Activated naive CD8-positive, alpha-beta T cell (primary cell): ENCODE measurements around the gene RBPJL.

Experiments
- H3K27ac Mint-ChIP-seq: one replicate; pipeline ENCODE4 v1.8.0; 2021; ENCODE audit warnings: mixed read lengths
- H3K27me3 Mint-ChIP-seq: one replicate; pipeline ENCODE4 v1.8.0; 2021; ENCODE audit warnings: mixed read lengths
- H3K36me3 Mint-ChIP-seq: one replicate; pipeline ENCODE4 v1.8.0; 2021; ENCODE audit warnings: mixed read lengths
- H3K4me1 Mint-ChIP-seq: one replicate; pipeline ENCODE4 v1.8.0; 2021; ENCODE audit warnings: low read depth, mixed read lengths
- H3K4me3 Mint-ChIP-seq: one replicate; pipeline ENCODE4 v1.8.0; 2021; ENCODE audit warnings: mild to moderate bottlenecking, mixed read lengths
- H3K9me3 Mint-ChIP-seq: one replicate; pipeline ENCODE4 v1.8.0; 2021; ENCODE audit warnings: low read depth, mixed read lengths

RBPJL gene

DNA sequence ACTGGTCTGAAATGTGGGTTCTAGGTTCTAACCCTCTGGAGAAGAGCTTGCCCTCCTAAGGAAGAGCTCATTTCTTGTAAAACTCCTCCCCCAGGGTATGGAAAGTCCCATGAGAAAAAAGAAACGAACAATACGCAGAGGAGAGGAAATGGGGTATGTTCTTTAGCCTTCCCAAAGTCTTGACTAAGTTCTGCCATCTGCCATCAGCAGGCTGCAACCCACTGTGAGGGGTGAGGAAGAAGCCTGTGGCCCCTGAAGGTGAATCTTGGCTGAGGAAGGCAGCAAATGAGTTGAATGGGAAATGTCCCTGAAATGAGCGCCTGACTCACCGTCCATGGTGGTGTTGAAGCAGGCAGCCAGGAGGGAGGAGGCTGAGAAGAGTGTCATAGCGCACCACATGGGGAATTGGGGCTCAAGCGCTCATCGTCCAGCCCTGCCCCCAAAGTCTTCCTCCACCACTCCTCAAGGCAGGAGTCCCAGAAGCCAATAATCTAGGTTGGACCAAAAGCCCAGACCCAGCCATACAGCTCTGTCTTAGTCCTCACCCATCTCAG lies 11.8 kb downstream of the RBPJL start:
- Mint-ChIP-seq H3K27me3 (peaks cover 17% of the 10 kb centered on the region), H3K4me1 (peaks cover 32% of the 10 kb centered on the region), H3K9me3 (no peaks in the 10 kb centered on the region), H3K27ac (no peak overlapping the region), H3K4me3 (no peak overlapping the region), H3K36me3 (no peaks in the 10 kb centered on the region)

DNA sequence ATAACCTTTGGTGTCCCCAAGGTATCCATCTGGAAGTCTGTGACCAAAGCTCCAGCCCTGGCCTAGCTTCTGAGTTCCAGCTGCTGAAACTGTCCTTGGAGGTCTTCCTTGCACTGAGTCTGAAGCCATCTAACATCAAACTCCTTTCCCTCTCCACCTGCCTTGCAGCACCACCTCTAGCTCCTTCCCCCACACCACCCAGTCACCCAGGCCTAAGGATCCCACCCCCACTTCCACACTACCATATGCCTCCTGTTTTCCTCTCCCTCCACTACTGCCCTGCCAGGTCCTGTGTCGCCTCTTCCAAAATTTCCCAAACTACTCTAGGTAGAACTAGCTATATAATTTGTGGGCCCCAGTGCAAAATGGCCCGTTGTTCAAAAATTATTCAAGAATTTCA lies 12.3 kb downstream of the RBPJL start:
- H3K4me1 Mint-ChIP-seq = peaks cover 32% of the 10 kb centered on the region
- no peak overlapping the region for H3K27ac Mint-ChIP-seq
- H3K36me3 Mint-ChIP-seq = no peaks in the 10 kb centered on the region
- peak overlapping the region; percentile 17 for H3K4me3 Mint-ChIP-seq
- peaks cover 14% of the 10 kb centered on the region for H3K27me3 Mint-ChIP-seq
- no peaks in the 10 kb centered on the region for H3K9me3 Mint-ChIP-seq

DNA sequence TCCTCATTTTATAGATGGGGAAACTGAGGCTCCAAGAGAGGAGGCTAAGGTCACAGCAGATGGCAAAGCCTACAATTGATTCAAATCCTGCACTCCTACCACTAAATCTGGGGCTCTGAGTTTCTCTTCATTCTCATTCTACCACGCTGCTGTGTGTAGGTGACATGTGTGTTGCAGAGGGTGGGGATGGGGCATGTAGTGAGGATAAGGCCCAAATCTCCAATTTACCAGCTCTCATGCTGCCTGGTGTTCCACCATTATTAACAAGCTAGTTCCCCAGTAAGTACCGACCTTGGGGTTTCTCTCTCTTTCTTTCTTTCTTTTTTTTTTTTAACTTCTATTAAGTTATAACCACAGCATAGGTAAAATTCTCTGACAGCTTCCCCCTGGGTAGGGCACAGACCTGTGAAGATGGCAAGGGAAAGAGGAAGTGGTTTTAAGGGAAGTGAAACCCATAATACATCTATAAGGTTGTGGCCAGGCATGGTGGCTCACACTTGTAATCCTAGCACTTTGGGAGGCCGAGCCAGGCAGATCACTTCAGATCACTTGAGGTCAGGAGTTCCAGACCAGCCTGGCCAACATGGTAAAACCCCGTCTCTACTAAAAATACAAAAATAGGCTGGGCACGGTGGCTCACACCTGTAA lies 14.4 kb downstream of the RBPJL start:
- H3K27me3 Mint-ChIP-seq = peaks cover 3% of the 10 kb centered on the region
- no peaks in the 10 kb centered on the region for H3K36me3 Mint-ChIP-seq
- no peak overlapping the region for H3K4me3 Mint-ChIP-seq
- H3K27ac Mint-ChIP-seq = no peak overlapping the region
- peaks cover 28% of the 10 kb centered on the region for H3K4me1 Mint-ChIP-seq
- no peaks in the 10 kb centered on the region for H3K9me3 Mint-ChIP-seq

DNA sequence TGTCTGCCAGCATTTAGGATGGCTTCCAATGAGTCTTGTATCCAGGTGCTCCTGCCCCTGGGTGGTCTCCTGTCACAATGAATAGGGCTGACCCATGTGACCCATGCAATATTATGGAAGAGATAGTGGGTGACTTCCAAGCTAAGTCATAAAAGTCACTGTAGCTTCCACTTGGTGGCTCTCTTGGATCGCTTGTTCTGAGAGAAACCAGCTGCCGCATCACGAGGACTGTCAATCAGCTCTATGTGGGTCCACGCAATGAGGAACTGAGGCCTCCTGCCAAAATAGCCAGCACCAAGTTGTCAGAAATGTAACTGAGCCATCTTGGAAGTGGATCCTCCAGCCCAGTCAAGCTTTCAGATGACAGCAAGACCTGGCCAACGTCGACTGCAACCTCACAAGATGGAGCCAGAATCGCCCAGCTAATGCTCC lies 16.3 kb downstream of the RBPJL start:
- H3K9me3 Mint-ChIP-seq = no peaks in the 10 kb centered on the region
- peaks cover 25% of the 10 kb centered on the region for H3K4me1 Mint-ChIP-seq
- no peak overlapping the region for H3K4me3 Mint-ChIP-seq
- no peak overlapping the region for H3K27ac Mint-ChIP-seq
- H3K27me3 Mint-ChIP-seq = no peaks in the 10 kb centered on the region
- H3K36me3 Mint-ChIP-seq = no peaks in the 10 kb centered on the region

DNA sequence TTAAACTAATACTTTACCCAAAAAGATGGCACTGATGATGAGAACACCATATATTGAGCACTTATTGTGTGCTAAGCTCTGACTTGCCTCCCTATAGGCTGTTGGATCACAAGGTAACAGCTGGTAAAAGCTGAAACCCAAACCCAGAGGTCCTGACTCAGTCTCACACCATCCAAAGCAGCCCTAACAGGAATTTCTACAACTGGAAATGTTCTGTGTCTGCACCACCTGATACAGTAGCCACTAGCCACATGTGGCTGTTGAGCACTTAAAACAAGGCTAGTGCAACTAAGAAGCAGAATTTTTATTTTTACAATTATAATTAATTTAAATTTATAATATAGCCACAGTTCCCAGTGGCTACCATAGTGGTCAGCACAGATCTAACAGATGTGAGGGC lies 17.1 kb downstream of the RBPJL start:
- Mint-ChIP-seq H3K4me1 (peaks cover 19% of the 10 kb centered on the region), H3K27ac (no peak overlapping the region), H3K36me3 (no peaks in the 10 kb centered on the region), H3K4me3 (no peak overlapping the region), H3K9me3 (no peaks in the 10 kb centered on the region), H3K27me3 (no peaks in the 10 kb centered on the region)

DNA sequence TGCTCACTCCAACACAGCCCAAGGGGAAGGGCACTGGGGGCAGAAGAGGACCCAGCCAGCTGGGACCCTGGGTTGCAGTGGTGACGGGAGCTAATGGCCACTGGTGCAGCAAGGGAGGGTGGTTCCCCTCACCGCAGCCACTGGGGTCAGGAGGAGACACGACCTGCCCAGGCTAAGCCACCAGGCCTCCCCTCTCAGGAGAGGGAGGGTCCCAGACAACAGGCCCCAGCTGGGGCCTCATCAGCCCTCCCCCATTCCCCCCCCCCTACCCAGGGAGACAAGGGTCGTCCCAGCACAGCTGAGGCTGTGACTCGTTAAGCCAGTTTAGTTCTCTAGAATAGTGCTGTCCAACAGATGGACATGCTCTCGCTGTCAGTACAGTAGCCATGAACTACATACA lies 18.7 kb downstream of the RBPJL start:
- H3K27me3 Mint-ChIP-seq = no peaks in the 10 kb centered on the region
- no peak overlapping the region for H3K4me3 Mint-ChIP-seq
- no peak overlapping the region for H3K27ac Mint-ChIP-seq
- H3K4me1 Mint-ChIP-seq = peaks cover 9% of the 10 kb centered on the region
- H3K36me3 Mint-ChIP-seq = no peaks in the 10 kb centered on the region
- H3K9me3 Mint-ChIP-seq = no peaks in the 10 kb centered on the region

DNA sequence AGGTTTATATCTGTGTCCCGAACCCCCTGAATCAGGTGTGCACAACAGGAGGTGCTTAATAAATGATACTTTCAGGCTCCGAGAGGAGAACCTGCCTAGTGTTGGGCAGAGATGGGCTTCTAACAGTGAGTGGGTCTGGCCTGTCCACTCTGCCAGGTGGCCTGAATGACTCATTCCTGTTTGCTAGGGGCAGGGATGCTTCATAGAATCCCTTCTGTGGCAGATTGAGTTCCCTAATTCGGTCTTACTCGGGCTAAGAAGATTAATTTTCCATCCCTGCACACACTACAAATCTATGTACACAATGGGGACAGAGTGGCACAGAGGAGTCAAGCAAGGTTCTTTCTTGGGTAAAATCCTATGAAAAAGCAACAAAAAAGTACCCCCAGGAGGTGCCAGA lies 21.8 kb downstream of the RBPJL start:
- H3K9me3 Mint-ChIP-seq = no peaks in the 10 kb centered on the region
- no peaks in the 10 kb centered on the region for H3K4me1 Mint-ChIP-seq
- H3K36me3 Mint-ChIP-seq = no peaks in the 10 kb centered on the region
- H3K27ac Mint-ChIP-seq = no peak overlapping the region
- H3K4me3 Mint-ChIP-seq = no peak overlapping the region
- H3K27me3 Mint-ChIP-seq = no peaks in the 10 kb centered on the region

GRCh38 chr20:45329497-45330319 lies 23.1 kb downstream of the RBPJL start:
- Mint-ChIP-seq H3K4me3 (no peak overlapping the region), H3K9me3 (no peaks in the 10 kb centered on the region), H3K36me3 (no peaks in the 10 kb centered on the region), H3K27ac (no peak overlapping the region), H3K27me3 (no peaks in the 10 kb centered on the region), H3K4me1 (no peaks in the 10 kb centered on the region)

- no peaks in the 10 kb centered on the region for H3K9me3 Mint-ChIP-seq
- no peaks in the 10 kb centered on the region for H3K36me3 Mint-ChIP-seq
- H3K4me3 Mint-ChIP-seq = no peak overlapping the region
- H3K4me1 Mint-ChIP-seq = no peaks in the 10 kb centered on the region
- H3K27me3 Mint-ChIP-seq = no peaks in the 10 kb centered on the region
- H3K27ac Mint-ChIP-seq = no peak overlapping the region
These were observed 23.8 kb downstream of the RBPJL start for GRCh38 chr20:45330476-45330875.

- Mint-ChIP-seq H3K4me1 (no peaks in the 10 kb centered on the region), H3K27ac (no peak overlapping the region), H3K9me3 (no peaks in the 10 kb centered on the region), H3K36me3 (no peaks in the 10 kb centered on the region), H3K27me3 (peaks cover 2% of the 10 kb centered on the region), H3K4me3 (no peak overlapping the region)
These were observed 30.1 kb downstream of the RBPJL start for GRCh38 chr20:45336530-45337366.

DNA sequence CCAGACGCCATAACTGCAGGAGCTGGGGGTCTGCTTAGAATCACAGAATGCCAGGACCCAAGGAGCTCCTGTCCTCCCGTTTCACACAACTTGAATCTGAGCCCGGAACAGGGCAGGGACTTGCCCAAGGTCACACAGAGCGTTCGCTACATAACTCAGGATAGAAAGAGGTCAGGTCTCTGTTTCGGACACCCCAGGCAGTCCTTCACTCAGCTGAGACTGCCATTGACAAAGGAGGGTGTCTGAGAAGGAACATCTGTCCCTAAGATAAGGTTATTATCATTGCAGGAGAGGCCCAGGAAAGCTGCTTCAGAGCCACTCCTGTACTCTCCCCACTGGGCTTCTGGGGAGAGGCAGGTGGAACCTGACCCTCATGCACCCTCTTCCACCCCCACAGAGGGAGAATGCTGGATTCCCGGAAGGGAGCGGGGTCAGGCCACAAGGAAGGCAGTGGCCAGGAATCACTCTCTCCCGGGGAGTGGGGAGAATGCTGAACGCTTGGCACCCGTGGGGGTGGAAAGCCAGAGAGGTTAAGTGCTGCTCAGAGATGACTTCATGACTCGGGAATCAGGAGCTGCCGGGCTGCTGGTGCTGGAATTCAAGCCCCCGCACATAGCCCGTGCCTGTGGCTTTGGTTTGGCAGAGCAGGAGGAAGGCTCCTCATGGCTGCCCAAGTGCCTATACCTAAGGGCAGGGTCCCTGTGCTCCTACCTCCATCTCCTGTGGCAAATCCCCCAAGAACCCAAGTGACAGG lies 30.9 kb downstream of the RBPJL start:
- H3K27me3 Mint-ChIP-seq = peaks cover 2% of the 10 kb centered on the region
- H3K4me3 Mint-ChIP-seq = no peak overlapping the region
- H3K4me1 Mint-ChIP-seq = no peaks in the 10 kb centered on the region
- H3K9me3 Mint-ChIP-seq = no peaks in the 10 kb centered on the region
- H3K36me3 Mint-ChIP-seq = no peaks in the 10 kb centered on the region
- H3K27ac Mint-ChIP-seq = no peak overlapping the region

DNA sequence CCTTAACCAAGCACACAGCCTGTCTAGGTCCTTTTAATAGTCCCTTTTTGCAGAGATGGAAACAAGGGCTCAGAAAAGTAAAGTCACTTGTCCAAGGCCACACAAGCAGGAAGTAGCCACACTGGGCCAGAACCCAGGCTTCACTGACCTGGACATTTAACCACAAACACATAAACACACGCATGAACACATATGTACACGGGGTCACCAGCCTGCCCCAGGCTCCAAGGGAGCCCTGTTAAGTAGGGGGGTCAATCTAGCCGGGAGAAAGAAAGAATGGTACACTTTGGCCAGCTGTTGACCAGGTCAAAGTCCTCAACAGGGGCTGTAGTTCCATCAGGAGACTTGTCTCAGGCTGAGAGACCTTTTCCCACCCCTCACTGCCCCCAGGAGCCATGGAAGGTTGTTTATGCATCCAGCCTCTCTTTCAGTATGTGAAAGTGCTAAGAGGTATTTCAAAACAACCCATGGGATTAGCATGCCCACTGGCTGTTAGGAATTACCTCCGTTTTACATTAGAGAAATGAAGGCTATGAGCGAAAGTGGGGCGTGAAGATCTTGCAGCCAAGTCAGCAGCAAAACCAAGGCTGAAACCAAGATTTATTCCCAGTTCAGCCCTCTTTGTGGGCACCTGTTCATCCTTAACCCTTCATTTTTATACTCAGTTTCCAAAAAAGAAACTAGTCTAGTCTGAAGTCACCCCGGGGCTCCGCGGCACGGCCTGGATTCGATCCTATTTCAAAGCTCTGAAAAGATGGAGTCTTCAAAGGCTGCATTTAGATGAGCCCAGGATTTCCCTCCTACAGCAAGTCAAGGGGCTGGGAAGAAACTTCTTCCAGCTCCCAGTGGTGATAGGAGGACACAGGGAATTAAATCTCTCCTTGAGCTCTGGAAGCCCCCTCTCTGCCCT lies 31.7 kb downstream of the RBPJL start:
- Mint-ChIP-seq H3K27ac (no peak overlapping the region), H3K36me3 (no peaks in the 10 kb centered on the region), H3K4me3 (no peak overlapping the region), H3K27me3 (peaks cover 2% of the 10 kb centered on the region), H3K4me1 (no peaks in the 10 kb centered on the region), H3K9me3 (no peaks in the 10 kb centered on the region)

DNA sequence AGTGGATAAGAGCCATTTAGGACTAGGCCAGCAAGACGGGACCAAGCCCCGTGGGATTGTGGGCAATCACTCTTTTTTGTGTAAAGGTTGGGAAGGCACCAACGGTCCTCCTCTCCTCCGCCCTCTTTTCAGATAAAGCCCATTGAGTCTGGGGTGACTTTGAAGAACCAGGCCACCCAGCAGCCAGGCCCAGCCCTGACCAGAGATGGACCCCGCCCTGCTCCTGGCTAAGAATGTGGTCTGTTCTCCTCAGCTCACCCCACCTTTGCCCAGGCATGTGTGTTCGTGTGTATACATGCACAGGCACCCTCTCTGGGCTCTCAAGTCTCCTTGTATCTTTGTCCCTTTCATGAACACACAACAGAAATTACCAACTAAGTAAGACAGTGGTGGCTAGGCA lies 32.4 kb downstream of the RBPJL start:
- Mint-ChIP-seq H3K27ac (no peak overlapping the region), H3K27me3 (peaks cover 2% of the 10 kb centered on the region), H3K4me3 (no peak overlapping the region), H3K4me1 (no peaks in the 10 kb centered on the region), H3K36me3 (no peaks in the 10 kb centered on the region), H3K9me3 (no peaks in the 10 kb centered on the region)
